MV-4-11 (cell line): ENCODE measurements around the gene GAB2.
A peak's percentile ranks its signal among the peaks of the same experiment; 100 is the strongest.
"Not testable (repeated sequence)": the region's sequence is repeated elsewhere in the genome, so short reads cannot be mapped to it uniquely, and the experiment has no call there.

Experiments
- DNase-seq: peaks from one replicate; lab custom pipeline; 2025; lab: John Stamatoyannopoulos, UW

Gene GAB2

DNA sequence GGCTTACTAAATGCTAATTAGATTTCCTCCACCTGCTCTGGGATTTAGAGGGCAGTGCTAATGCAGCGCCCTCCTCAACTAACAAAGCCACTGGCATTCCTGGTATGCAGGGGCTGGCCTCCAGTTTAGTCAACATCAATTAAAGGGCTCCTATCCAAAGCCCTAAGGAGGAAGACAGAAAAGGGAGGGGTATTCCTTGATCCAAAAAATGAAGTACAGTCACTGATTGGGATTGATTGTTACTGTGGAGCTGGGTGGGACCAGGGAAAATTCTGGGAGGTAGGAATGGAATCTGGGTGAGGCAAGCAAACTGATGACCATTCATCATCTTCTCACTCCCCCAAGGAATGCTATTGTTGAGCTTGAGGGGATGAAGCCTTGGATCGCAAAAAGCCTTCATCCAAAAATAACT lies 52.2 kb downstream of the GAB2 start:
- DNase-seq: no peak

DNA sequence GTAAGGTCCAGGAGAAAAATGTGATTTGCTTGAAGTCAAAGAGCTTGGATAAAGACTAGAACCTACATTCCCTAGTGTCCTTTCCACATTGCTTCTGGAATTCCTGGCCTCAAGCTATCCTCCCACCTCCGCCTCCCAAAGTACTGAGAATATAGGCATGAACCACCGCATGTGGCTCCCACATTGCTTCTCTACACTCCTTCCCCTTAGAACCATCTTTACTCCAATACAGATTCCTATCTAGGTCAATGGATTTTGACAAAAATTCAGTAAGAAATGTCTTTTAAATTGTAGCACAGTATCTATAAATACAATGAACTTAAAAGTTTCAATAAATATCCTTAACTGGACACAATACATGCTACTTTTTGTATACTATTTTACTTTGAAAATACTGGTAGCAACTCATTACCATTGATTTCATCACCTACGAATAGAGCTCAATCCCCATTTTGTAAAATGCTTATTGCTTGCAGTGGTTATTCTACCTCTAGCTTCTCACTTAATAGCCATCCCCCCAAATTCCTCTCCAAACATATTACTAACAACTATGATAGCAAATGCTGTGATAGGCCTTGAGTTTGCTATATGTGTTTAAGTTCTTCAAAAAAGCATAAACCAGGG lies 53.4 kb downstream of the GAB2 start:
- DNase-seq: no peak

DNA sequence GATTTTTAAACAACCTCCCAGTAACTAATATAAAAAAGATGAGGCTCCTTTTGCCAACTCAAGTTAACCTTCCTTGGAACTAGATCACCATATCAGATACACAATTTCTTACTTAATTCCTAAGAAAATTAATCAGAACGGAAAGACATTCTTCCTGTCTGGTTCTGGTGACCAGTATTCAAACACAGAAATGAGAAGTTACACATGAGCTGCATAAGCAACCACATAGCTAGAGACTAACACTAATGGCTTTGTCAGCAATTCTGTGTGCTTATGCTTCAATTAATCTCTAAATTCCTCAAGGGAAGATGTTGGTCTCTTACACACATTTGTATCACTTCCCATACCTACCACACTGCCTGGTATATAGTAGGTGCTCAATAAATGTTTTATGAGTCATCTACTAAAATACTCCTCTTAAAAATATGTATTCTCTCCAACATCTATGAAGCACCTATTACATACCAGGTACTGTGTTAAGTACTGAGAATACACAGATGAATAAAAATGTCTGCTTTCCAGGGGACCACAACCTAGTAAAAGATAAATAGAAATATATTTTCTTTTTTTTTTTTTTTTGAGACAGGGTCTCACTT lies 54.5 kb downstream of the GAB2 start:
- peak; percentile 54 for DNase-seq

DNA sequence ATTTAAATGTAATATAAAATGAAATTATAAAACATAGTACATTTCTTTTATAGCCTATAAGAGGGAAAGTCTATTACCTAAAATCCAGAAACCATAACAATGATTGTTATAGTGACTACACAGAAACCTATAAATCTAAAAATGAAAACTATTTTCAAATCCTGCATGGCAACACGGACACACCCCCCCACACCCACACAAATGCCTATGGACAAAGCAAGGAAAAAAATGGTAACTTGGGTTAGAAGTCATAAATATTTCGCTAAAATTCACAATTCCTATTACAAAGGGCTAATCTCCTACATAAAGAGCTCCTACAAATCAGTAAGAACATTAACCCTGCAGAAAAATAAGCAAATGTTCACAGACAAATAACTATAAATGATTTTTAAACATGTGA lies 56.4 kb downstream of the GAB2 start:
- DNase-seq: no peak

DNA sequence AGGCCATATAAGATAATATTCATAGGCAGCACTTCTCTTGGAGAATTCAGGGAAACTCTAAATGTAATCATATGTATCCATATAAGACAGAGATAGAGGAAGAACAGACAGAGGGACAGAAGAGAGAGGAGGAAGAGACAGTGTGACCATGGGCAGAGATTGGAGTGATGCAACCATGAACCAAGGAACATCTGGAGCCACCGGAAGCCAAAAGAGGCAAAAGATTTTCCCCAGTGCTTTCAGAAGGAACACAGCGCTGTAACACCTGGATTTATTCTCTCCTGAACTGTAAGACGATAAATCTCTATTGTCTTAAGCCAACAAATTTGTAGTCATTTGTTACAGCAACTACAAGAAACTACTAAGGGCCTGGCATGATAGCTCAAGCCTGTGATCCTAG lies 57.7 kb downstream of the GAB2 start:
- peak; percentile 79 for DNase-seq

DNA sequence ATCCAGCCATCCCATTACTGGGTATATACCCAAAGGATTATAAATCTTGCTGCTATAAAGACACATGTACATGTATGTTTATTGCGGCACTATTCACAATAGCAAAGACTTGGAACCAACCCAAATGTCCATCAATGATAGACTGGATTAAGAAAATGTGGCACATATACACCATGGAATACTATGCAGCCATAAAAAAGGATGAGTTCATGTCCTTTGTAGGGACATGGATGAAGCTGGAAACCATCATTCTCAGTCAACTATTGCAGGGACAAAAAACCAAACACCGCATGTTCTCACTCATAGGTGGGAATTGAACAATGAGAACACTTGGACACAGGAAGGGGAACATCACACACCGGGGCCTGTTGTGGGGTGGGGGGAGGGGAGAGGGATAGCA lies 59.7 kb downstream of the GAB2 start:
- DNase-seq: not testable (repeated sequence)

DNA sequence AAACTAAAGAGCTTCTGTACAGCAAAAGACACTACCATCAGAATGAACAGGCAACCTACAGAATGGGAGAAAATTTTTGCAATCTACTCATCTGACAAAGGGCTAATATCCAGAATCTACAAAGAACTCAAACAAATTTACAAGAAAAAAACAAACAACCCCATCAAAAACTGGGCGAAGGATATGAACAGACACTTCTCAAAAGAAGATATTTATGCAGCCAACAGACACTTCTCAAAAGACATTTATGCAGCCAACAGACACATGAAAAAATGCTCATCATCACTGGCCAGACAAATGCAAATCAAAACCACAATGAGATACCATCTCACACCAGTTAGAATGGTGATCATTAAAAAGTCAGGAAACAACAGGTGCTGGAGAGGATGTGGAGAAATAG lies 60.2 kb downstream of the GAB2 start:
- DNase-seq: not testable (repeated sequence)

DNA sequence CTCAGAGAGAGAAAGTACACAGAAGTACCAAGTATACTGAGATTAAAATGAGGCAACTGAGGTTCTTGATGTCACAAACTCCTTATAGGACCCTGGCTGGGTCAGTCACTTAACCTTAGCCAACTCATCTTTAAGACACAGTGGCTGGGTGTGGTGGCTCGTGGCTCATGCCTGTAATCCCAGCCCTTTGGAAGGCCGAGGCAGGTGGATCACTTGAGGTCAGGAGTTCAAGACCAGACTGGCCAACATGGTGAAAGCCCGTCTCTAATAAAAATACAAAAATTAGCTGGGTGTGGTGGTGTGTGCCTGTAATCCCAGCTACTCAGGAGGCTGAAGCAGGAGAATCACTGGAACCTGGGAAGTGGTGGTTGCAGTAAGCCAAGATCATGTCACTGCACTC lies 61.9 kb downstream of the GAB2 start:
- not testable (repeated sequence) for DNase-seq

DNA sequence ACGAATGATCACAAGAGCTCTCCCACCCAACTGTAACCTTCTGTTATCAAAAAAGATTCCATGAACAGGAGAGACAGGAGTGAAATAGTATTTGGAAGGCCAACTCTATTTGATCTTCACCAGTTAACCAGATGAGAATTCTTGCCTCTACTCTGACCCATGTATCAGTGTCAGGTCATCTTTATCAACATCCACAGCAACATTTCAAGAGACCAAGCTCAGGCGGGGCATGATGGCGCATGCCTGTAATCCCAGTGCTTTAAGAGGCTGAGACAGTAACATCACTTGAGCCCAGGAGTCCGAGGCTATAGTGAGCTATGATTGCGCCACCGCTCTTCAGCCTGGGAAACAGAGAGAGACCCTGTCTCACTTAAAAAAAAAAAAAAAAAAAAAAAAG lies 62.3 kb downstream of the GAB2 start:
- DNase-seq: no peak

DNA sequence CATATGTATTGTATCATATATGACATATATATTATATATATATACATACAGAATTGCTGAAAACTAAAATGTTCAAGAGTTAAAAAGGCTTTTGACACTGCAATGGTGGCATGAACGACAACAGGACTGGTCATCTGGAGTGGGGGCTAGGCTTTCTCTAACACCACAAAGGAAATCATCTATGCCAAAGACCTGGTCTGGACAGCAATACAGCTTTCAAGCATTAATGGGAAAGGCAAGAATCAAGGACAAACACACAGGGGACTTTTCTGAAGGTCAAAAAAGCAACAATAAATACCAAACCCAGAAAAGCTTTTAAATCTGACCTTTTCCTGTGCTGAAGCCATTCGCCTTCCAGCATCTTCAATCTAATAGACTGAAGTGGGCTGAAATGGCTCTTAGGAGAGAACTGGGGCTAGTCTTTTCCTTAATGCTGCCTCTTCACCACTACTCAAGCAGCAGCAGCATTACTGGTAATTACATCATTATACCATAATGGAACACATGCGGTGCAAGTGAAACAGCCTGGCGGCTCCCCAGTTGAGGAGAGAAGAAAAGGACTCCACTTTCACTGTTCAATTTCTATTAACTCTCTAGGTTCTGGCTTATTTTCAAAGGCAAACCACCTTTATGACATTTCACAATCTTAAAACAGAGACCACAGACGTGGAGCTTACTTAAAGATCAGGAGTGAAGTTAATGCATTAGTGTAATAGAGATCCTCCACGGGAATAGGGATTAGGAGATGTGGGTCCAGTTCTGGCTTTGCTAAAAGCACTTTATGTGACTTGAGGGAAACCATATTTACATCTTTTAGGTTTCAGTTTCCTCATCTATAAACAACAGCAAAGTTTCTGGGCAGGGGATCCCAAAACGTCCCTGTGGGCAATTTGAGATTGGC lies 63.0 kb downstream of the GAB2 start:
- peak; percentile 53 for DNase-seq

DNA sequence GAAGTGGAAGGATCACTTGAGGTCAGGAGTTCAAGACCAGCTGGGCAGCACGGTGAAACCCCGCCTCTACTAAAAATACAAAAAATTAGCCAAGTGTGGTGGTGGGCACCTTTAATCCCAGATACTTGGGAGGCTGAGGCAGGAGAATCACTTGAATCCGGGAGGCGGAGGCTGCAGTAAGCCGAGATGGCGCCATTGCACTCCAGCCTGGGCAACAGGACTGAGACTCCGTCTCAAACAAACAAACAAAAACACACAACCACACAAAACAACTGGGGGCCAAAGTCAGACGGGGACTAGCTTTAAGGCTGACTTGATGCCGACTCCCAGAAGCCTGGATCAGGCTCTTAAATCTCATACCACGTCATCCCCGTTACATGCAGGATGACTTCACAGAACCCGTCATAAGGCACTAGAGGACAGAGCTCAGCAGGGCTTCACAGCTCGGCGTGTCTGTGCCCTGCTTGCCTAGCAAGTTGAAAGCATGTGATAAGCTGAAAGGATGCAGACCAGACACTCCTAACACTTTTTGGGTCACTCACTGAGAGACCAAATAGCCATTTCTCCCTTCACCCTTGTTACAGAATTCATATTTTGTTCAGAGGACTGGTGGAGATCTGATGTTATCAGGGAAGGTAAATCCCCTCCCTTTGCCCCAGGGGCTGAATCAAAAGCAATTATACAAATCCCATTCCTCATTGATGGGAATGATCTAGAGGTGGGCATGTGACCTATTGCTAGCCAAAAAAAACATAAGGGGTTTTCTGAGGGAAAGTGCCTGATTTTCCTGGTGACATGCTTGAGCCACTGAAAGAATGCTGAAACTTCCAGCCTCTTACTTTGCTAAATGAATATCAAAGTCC lies 65.4 kb downstream of the GAB2 start:
- DNase-seq: no peak

DNA sequence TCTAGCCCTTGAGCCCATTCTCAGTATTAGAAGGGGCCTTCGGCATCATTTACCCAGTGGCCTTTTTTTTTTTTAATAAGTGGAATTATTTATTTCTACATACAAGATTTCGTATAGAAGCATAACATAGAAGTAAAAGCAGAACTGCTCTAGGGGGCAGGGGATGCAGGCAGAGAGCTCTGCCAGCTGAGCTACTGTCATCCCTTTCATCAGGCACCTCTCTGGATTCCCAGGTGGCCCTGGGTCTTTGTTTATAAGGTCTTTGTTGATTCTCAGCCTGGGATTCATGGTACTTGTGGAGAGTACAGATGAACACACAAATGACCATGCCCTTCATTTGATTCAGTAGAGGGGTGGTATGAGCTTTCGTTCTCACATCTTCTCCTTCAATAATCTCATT lies 66.4 kb downstream of the GAB2 start:
- DNase-seq: peak; percentile 67

DNA sequence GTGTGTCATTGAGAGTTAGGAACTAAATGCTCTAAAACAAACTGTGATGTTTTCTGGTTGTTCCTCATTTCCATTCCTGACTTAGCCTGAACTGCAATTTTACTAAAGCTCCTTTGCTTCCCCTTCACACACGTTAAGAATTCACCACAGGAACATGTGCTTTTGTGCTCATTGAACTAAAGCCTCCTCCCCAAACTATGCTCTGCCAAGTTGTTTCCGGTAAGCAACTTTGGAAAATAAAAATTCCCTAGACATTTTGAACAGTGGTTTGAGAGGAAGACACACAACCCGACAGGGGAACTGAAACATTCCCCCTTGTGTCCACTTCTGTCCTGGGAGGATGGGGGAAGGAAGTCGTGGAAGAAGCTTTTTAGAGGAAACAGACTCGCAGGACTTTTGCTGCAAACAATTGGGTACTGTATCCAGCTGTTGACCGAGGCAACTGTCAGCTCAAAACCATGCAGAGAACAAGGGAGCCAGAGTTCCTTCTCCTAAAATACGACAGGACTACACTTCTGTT lies 66.9 kb downstream of the GAB2 start:
- peak; percentile 96 for DNase-seq

DNA sequence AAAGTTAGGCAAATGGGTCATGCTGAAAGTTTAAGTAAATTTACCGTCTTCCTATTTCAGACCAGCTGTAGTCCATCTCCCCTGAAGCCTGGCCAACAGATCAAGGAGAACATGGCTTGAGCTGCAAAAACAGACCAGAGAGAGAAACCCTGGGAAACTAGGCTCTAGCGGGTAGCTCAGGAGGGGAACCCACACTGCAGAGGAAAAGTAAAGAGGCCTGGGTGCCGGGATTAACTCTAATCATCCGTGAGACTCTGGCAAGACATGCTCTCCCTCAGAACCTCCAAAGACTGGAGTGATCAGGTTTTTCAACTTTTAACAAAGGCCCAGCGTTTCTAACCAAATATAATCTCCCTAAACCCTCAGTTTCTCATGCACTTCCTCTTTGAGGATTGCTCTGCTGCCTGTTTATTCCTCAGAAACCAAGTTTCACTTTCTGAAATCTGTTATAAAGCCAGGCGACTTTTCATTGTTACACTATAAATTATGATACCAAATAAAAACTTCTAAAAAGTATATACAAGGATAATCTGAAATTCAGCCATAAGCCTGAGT lies 67.5 kb downstream of the GAB2 start:
- peak; percentile 98 for DNase-seq

DNA sequence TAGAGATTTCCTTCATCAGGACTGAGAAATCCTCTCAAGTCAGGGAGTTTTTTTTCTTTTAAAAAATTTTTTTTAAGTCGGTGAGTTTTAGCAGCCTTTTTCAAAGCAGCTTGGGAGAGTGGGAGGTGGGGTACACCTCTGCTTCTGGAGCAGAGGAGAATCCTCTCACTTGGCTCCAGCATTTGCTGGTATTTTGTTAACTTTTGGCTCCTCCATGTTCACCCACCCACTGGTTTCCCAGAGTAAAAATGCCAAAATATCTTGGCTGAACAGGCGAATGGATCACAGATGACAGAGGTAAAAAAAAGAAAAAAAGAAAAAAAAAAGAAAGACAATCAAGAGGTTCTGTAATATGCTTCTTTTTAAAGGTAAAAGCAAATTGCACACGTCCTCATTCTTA lies 68.0 kb downstream of the GAB2 start:
- DNase-seq: no peak

DNA sequence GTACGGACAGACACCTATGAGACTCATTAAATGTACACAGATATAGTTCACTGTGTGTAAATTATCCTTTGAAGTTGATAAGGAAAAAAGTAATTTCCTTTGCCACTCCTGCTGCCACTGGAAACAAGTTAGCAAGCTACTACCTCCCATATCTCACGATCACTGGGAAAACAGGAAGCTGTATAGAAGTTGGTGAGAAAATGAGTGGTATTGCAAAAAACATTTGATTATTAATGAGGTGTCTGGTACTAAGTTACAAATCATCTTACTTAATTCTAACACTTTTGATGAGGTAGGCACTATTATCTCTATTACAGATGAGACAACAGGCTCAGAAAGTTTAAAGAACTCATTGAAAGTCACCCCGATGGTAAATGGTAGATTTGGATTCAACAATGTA lies 68.5 kb downstream of the GAB2 start:
- DNase-seq: no peak

DNA sequence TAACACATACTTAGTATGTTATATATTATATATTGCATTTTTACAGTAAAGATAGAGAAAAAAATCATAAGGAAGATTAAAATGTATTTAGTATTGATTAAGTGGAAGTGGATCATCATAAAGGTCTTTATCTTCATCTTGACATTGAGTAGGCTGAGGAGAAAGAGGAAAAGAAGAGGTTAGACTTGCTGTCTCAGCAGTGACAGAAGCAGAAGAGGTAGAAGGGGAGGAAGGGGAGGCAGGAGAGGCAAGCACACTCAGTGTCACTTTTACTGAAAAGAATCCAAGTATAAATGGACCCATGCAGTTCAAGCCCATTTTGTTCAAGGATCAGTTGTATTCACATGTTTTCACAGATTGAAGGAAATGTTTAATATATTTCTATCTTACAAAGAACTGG lies 69.7 kb downstream of the GAB2 start:
- DNase-seq: no peak

DNA sequence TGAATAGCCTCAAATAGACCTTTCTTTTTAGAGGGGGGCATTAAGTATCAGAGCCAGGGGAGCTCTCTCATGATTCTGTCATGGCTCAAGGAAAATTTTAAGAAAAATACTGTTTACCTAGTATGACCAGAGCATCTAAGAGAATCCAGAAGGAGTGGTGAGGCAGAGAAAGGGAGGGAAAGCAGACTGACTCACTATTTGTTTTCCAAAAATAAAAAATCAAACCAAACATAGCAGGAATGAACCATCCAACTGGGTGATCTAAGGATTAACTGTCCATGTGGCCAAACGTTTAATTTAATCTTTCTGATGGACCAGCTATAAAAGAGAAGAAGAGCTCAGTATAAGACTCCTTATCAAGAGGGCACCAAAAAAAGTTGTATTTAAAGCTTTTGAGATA lies 70.8 kb downstream of the GAB2 start:
- DNase-seq: no peak

DNA sequence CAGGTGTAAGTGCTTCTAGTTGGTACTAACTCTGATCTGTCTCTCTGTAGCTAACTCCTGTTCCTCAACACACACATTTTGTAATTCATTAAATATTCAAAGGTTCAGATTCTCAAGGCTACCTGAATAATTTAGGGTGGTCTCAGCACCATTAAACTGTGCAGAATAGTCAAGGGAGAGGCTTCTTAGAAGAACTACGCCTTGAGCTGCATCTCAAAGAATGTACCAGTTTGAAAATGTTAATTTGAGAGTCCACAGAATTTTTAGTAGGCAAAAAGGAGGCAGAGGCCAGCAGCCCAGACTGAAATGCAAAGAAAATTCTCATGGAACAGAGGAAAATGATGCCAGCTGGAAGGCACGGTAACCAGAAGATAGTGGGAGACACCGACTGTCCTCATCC lies 72.2 kb downstream of the GAB2 start:
- DNase-seq: no peak

DNA sequence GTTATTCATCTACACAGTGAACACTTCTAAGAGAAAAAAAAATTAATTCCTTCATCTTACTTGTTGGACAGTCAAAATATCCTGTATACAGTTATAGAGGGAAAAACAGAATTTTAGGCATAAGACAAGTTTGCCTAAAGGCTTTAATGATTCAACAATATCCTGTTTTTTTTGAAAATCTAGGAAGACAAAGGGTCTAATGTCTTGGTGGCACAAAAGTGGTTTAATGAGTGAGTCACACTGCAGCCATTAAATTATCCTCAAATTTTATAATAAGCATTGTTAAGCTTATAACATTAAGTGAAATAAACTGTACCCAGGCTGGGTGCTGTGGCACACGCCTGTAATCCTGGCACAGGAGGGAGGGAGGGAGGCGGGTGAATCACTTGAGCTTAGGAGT lies 72.9 kb downstream of the GAB2 start:
- no peak for DNase-seq

DNA sequence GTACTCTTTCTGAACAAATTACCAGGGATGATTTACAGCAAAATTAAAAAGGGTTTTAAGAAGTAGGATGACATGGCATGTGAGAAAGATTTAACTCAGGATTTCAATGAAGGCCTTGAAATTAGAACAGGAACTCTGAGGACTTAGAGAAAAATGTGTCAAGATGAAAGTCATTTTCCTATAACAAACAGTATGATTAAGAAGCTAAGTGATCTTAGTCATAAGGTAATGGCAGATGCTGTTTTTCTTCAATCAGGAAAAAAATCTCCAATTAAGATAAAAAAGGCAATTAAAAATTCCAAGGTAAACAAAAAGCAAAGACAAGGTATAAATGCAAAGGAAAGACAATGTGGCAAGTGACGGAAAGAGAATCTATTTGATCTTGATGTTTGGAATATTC lies 73.5 kb downstream of the GAB2 start:
- DNase-seq: no peak

DNA sequence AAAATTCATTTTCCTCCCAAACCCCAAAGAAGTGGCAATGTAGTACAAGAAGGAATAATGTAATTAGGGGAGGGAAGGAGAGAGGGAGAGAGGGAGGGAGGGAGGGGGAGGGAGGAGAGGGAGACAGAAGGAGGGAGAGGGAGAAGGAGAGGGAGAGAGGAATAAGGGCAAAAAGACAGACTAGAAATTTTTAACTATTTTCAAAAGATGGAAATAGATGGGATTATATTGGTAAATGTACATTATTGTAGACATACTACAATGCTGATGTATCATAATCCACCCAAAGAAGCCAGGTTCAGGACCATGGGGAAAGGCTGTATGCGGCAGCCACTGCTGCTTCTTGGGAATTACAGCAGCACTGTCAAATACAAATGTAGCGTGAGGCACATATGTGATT lies 74.3 kb downstream of the GAB2 start:
- no peak for DNase-seq
